DOHH2 (cell line): ENCODE results near the gene LACTBL1.

Source experiments
- H3F3A ChIP-seq: fragments of 200-600 bp; sonication (generic), shearing (Covaris generic); 2 replicates; pipeline ENCODE4 v1.6.0; 2016; ENCODE audit warnings: antibody characterized with exemption, mild to moderate bottlenecking; ENCODE audit not compliant: control insufficient read depth, insufficient read depth
- H3K27ac ChIP-seq: fragments of 200-600 bp; sonication (generic); 2 replicates; pipeline ENCODE4 v1.5.1; 2014; ENCODE audit warnings: low read depth, mild to moderate bottlenecking, low read length, moderate library complexity
- H3K27me3 ChIP-seq: fragments of 200-600 bp; sonication (generic); 2 replicates; pipeline ENCODE4 v1.6.1; 2014; ENCODE audit warnings: mild to moderate bottlenecking, low read length, mixed read lengths; ENCODE audit not compliant: control insufficient read depth
- H3K36me3 ChIP-seq: fragments of 200-600 bp; sonication (generic); 2 replicates; pipeline ENCODE4 v1.6.1; 2014; ENCODE audit warnings: mild to moderate bottlenecking, low read length, moderate library complexity, mixed read lengths; ENCODE audit not compliant: control insufficient read depth
- H3K4me1 ChIP-seq: fragments of 200-600 bp; sonication (generic); 2 replicates; pipeline ENCODE4 v1.6.1; 2014; ENCODE audit warnings: mild to moderate bottlenecking, low read length, mixed read lengths; ENCODE audit not compliant: control insufficient read depth
- H3K4me2 ChIP-seq: fragments of 200-600 bp; sonication (generic); 2 replicates; pipeline ENCODE4 v1.6.0; 2014; ENCODE audit warnings: mild to moderate bottlenecking, low read length, moderate library complexity
- H3K4me3 ChIP-seq: fragments of 200-600 bp; sonication (generic); 2 replicates; pipeline ENCODE4 v1.5.1; 2014; ENCODE audit warnings: mild to moderate bottlenecking, low read length, mixed read lengths
- H3K79me2 ChIP-seq: fragments of 200-600 bp; sonication (generic); 2 replicates; pipeline ENCODE4 v1.6.1; 2014; ENCODE audit warnings: mild to moderate bottlenecking, low read length, mixed read lengths; ENCODE audit not compliant: control insufficient read depth
- H3K9me2 ChIP-seq: fragments of 200-600 bp; sonication (generic); replicated peaks from 2 replicates; pipeline ENCODE4 v1.6.1; 2014; ENCODE audit warnings: mild to moderate bottlenecking, low read length, mixed read lengths; ENCODE audit not compliant: control insufficient read depth
- H3K9me3 ChIP-seq: fragments of 200-600 bp; sonication (generic); 2 replicates; pipeline ENCODE4 v1.6.1; 2014; ENCODE audit warnings: antibody characterized with exemption, low read length, mixed read lengths; ENCODE audit not compliant: control insufficient read depth, insufficient read depth
- H4K20me1 ChIP-seq: fragments of 200-600 bp; sonication (generic); 2 replicates; pipeline ENCODE4 v1.6.0; 2014; ENCODE audit warnings: low read depth, mild to moderate bottlenecking, antibody characterized with exemption, low read length, moderate library complexity; ENCODE audit not compliant: control insufficient read depth, insufficient read depth
- EZH2phosphoT487 ChIP-seq: fragments of 200-600 bp; sonication (generic); IDR thresholded peaks from 2 replicates; pipeline ENCODE4 v1.6.1; 2017; ENCODE audit warnings: borderline replicate concordance, mild to moderate bottlenecking, antibody characterized with exemption, low read length, moderate library complexity, mixed read lengths
- TF ChIP-seq, protein P1 (sequence below): fragments of 200-600 bp; sonication (generic); IDR thresholded peaks from one replicate; pipeline ENCODE4 v1.5.1; 2014; ENCODE audit warnings: antibody characterized with exemption, mild to moderate bottlenecking, low read depth, low read length; ENCODE audit not compliant: poor library complexity, severe bottlenecking

LACTBL1 gene

DNA sequence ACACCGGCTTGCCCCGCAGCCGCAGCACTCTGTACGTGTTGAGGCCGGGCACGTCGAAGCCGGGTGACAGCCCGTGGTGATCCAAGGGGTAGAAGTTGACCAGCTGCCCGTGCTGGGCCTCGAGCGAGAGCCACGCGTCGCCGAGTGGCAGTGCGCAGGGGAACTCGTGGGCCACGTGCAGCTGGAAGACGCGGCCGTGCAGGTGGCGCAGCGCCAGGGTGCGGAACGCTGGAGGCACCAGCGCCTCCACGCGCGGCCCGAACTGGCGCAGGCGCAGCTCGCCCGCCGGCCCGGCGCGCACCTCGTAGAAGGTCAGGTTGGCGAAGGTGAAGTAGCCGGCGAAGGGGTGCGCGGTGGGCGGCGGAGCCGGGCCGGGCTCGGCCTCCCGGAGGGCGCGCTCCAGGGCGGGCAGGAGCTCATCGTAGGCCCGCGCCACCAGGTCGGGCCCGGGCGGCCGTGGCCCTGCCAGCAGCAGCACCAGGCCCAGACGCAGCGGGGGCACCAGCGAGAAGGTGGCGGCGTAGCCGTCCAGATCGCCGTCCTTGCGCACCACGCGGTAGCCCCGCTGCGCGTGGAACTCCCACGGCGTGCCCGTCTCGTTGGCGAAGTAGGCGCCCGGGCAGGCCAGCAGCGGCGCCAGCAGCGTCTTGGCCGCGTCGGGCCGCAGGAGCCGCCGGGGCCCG, 19.5 kb downstream of the LACTBL1 start:
- no peaks in the 10 kb centered on the region for H3F3A ChIP-seq
- no peak overlapping the region for H3K4me2 ChIP-seq
- no peaks in the 10 kb centered on the region for H3K36me3 ChIP-seq
- H3K27ac ChIP-seq, result no peak overlapping the region
- H3K4me3 ChIP-seq, result no peak overlapping the region
- H3K79me2 ChIP-seq, result no peaks in the 10 kb centered on the region
- TF ChIP-seq, protein P1, sequence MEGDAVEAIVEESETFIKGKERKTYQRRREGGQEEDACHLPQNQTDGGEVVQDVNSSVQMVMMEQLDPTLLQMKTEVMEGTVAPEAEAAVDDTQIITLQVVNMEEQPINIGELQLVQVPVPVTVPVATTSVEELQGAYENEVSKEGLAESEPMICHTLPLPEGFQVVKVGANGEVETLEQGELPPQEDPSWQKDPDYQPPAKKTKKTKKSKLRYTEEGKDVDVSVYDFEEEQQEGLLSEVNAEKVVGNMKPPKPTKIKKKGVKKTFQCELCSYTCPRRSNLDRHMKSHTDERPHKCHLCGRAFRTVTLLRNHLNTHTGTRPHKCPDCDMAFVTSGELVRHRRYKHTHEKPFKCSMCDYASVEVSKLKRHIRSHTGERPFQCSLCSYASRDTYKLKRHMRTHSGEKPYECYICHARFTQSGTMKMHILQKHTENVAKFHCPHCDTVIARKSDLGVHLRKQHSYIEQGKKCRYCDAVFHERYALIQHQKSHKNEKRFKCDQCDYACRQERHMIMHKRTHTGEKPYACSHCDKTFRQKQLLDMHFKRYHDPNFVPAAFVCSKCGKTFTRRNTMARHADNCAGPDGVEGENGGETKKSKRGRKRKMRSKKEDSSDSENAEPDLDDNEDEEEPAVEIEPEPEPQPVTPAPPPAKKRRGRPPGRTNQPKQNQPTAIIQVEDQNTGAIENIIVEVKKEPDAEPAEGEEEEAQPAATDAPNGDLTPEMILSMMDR, result no peak
- TF ChIP-seq EZH2phosphoT487, result no peak
- H3K27me3 ChIP-seq, result no peaks in the 10 kb centered on the region
- H3K9me3 ChIP-seq, result no peaks in the 10 kb centered on the region
- no peaks in the 10 kb centered on the region for H3K9me2 ChIP-seq
- no peaks in the 10 kb centered on the region for H4K20me1 ChIP-seq
- no peaks in the 10 kb centered on the region for H3K4me1 ChIP-seq

DNA sequence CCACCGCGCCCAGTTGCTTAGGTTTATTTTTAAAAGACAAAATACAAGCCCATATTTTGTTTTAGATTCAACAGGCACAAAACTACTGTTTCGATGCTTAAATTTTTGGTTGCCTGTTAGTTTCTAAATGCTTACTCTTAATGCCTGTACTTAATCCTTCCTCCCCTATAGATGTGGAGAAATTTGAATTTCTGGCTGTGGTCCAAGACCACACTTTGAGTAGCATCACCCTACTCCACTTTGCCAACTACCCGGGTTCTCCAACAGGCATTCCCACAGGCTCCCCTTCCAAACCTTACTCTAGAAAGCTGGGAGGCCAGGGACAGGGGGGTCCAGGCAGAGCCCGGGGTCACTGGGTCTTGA, 20.0 kb downstream of the LACTBL1 start:
- H3F3A ChIP-seq, result no peaks in the 10 kb centered on the region
- H3K4me2 ChIP-seq, result no peak overlapping the region
- H3K4me1 ChIP-seq, result no peaks in the 10 kb centered on the region
- H3K9me3 ChIP-seq, result no peaks in the 10 kb centered on the region
- no peaks in the 10 kb centered on the region for H3K9me2 ChIP-seq
- no peaks in the 10 kb centered on the region for H3K36me3 ChIP-seq
- TF ChIP-seq, protein P1, result no peak
- TF ChIP-seq EZH2phosphoT487, result no peak
- no peaks in the 10 kb centered on the region for H4K20me1 ChIP-seq
- no peak overlapping the region for H3K4me3 ChIP-seq
- no peaks in the 10 kb centered on the region for H3K27me3 ChIP-seq
- H3K79me2 ChIP-seq, result no peaks in the 10 kb centered on the region
- no peak overlapping the region for H3K27ac ChIP-seq

DNA sequence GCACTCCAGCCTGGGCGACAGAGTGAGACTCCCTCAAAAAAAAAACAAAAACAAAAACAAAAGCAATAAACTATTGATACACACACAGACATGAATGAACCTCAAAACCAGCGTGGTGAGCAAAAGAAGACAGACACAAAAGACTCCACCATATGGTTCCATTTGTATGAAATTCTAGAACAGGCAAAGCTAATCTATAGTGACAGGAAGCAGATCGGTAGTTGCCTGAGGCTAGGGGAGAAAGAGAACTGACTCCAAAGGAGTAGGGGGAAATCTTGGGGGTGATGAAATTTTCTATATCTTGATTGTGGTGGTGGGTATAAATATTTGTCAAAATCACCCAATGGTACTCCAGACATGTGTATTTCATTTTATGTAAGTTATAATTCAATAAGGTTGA, 20.9 kb downstream of the LACTBL1 start:
- no peaks in the 10 kb centered on the region for H3K36me3 ChIP-seq
- no peaks in the 10 kb centered on the region for H3K4me1 ChIP-seq
- H4K20me1 ChIP-seq, result no peaks in the 10 kb centered on the region
- no peak for TF ChIP-seq EZH2phosphoT487
- TF ChIP-seq, protein P1, result no peak
- H3K9me3 ChIP-seq, result no peaks in the 10 kb centered on the region
- H3F3A ChIP-seq, result no peaks in the 10 kb centered on the region
- no peak overlapping the region for H3K27ac ChIP-seq
- no peaks in the 10 kb centered on the region for H3K79me2 ChIP-seq
- no peak overlapping the region for H3K4me3 ChIP-seq
- H3K27me3 ChIP-seq, result no peaks in the 10 kb centered on the region
- no peak overlapping the region for H3K4me2 ChIP-seq
- no peaks in the 10 kb centered on the region for H3K9me2 ChIP-seq
